DND-41 (cell line): Measurements from ENCODE around the gene PLGRKT.

Source experiments
- ATAC-seq: fragments of 200-7000 bp; cut with Tn5 transposase; 3 replicates; pipeline ENCODE4 v1.9.1; 2021; ENCODE audit warnings: low read depth; ENCODE audit not compliant: insufficient read depth
- DNase-seq: peaks from one replicate; pipeline ENCODE4 v3.0.0-alpha.2; 2020
- H2AFZ ChIP-seq: 2 replicates; pipeline ENCODE4 v1.6.0; 2012; ENCODE audit warnings: low read depth, low read length
- H3K27ac ChIP-seq: 2 replicates; pipeline ENCODE4 v1.5.1; 2012; ENCODE audit warnings: low read length, inconsistent platforms
- H3K27me3 ChIP-seq: fragments of 200-600 bp; sonication (generic); 2 replicates; pipeline ENCODE4 v1.6.0; 2012; ENCODE audit warnings: low read length, mild to moderate bottlenecking, inconsistent platforms; ENCODE audit not compliant: insufficient read depth, poor library complexity
- H3K36me3 ChIP-seq: 2 replicates; pipeline ENCODE4 v1.5.1; 2012; ENCODE audit warnings: low read length, inconsistent platforms; ENCODE audit not compliant: insufficient read depth
- H3K4me1 ChIP-seq: 2 replicates; pipeline ENCODE4 v1.5.1; 2012; ENCODE audit warnings: mild to moderate bottlenecking, low read length; ENCODE audit not compliant: insufficient read depth
- H3K4me2 ChIP-seq: 2 replicates; pipeline ENCODE4 v1.6.0; 2012; ENCODE audit warnings: mild to moderate bottlenecking, moderate library complexity, low read length, inconsistent platforms; ENCODE audit not compliant: insufficient read depth
- H3K4me3 ChIP-seq, 2 experiments: fragments of 200-600 bp in 1 of 2; shearing (Covaris generic) in 1 of 2; 2 replicates each; pipeline ENCODE4 v1.5.1; 2012 to 2016; ENCODE audit warnings: inconsistent platforms in 2 of 2, low read length in 2 of 2, mild to moderate bottlenecking in 2 of 2, low read depth in 1 of 2, moderate library complexity in 1 of 2
- H3K79me2 ChIP-seq: 2 replicates; pipeline ENCODE4 v1.6.0; 2012; ENCODE audit warnings: low read length, inconsistent platforms; ENCODE audit not compliant: insufficient read depth
- H3K9ac ChIP-seq: 2 replicates; pipeline ENCODE4 v1.6.0; 2012; ENCODE audit warnings: low read depth, mild to moderate bottlenecking, inconsistent platforms, low read length, moderate library complexity
- H3K9me3 ChIP-seq: 2 replicates; pipeline ENCODE4 v1.5.1; 2012; ENCODE audit warnings: low read length, moderate library complexity, mild to moderate bottlenecking, inconsistent platforms; ENCODE audit not compliant: insufficient read depth, severe bottlenecking
- H4K20me1 ChIP-seq: 2 replicates; pipeline ENCODE4 v1.6.0; 2012; ENCODE audit warnings: low read length; ENCODE audit not compliant: insufficient read depth
- CTCF ChIP-seq: IDR thresholded peaks from 2 replicates; pipeline ENCODE4 v1.5.1; 2012; ENCODE audit warnings: borderline replicate concordance, low read length, moderate library complexity, mild to moderate bottlenecking; ENCODE audit not compliant: poor library complexity, severe bottlenecking; ENCODE audit errors: extremely low read depth
- EZH2 ChIP-seq: IDR thresholded peaks from 3 replicates; pipeline ENCODE4 v1.6.1; 2012; ENCODE audit warnings: borderline replicate concordance, low read depth, mild to moderate bottlenecking, moderate library complexity, low read length, inconsistent platforms; ENCODE audit not compliant: severe bottlenecking

PLGRKT gene

DNA sequence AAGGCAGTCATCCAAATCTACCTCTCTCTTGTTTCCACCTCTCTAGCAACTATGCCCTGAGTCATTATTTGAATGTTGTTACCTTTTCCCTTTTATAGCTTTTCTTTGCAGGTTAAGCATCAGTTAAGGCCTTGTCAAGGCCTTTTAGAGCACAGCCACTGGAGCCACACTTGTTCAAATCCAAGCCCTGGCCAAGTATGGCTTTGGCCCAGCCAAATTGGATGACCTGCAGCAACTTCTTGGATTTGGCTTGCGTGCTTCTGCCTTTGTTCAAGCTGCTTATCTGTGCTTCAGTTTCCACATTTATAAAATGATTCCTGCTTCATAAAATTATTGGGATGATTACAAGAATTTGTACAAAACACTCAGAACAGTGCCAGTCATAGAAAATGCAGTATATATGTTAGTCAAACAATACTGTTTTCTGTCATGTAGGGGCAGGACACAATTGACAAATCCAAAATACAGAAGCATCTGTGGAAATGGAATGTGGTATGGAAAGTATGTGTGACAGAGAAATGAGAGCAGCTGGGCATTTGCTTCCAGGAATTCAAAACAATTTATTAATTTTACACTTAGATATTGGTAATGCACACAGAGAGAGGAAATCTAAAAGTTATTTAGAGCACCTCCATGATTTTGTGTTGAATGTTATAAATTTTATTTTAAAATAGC lies 80.2 kb downstream of the PLGRKT start:
- Histone ChIP-seq H3K4me1 (peaks cover 11% of the 10 kb centered on the region), H3K36me3 (no peaks in the 10 kb centered on the region), H3K9ac (no peak overlapping the region), H3K4me2 (no peak overlapping the region), H3K27me3 (no peaks in the 10 kb centered on the region), H3K4me3 (no peak overlapping the region), H3K9me3 (no peaks in the 10 kb centered on the region), H4K20me1 (no peaks in the 10 kb centered on the region), H3K79me2 (no peaks in the 10 kb centered on the region), H3K27ac (no peak overlapping the region), H2AFZ (no peak overlapping the region)
- DNase-seq (no peak), ATAC-seq (no peak)
- no peak for TF ChIP-seq EZH2
- no peak for TF ChIP-seq CTCF

DNA sequence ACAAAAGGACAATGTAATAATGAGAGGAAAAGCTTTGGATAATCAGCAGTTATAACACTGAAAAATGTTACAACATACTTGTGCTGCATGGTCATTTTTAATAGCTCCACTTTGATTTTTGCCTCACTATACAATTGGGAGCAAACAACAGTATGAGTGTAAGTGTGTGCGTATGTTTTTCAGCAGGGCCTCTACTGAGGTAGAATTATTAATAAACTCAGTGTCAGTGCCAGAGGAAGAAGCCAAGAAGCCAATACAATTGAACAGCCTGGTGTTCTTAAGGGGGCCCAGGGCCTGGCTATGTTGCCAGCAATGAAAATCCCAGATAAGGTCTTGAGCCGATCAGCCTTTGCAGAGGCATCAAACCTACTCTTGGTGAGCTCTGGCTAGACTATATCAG lies 81.9 kb downstream of the PLGRKT start:
- TF ChIP-seq CTCF (no peak), EZH2 (no peak)
- Histone ChIP-seq H3K27me3 (no peaks in the 10 kb centered on the region), H3K9ac (no peak overlapping the region), H3K4me3 (no peak overlapping the region), H3K4me2 (no peak overlapping the region), H3K27ac (no peak overlapping the region), H4K20me1 (no peaks in the 10 kb centered on the region), H3K36me3 (no peaks in the 10 kb centered on the region), H3K79me2 (no peaks in the 10 kb centered on the region), H3K4me1 (peaks cover 19% of the 10 kb centered on the region), H3K9me3 (no peaks in the 10 kb centered on the region), H2AFZ (no peak overlapping the region)
- DNase-seq: no peak
- ATAC-seq: no peak

DNA sequence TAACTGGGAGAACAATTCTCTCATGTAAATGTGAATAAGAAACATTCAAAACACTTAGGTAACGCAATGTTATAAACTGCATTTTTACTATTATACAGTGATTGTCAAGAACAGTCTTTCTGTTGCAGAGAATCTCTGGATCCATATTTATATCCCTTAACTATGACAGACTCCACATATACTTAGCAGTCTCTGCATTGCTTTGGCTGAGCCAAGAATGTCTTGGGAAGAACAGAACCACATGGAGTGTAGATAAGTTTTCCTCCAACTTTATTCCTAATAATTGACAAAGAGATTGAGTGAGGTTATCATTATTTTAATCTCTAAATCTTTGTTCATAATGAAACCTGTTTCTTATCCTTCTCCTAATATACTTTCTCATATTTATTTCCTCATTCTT lies 82.5 kb downstream of the PLGRKT start:
- H3K36me3 ChIP-seq: no peaks in the 10 kb centered on the region
- no peak overlapping the region for H3K27ac ChIP-seq
- H3K79me2 ChIP-seq: no peaks in the 10 kb centered on the region
- peaks cover 19% of the 10 kb centered on the region for H3K4me1 ChIP-seq
- DNase-seq: no peak
- H3K4me2 ChIP-seq: no peak overlapping the region
- H3K4me3 ChIP-seq: no peak overlapping the region
- no peaks in the 10 kb centered on the region for H3K27me3 ChIP-seq
- TF ChIP-seq EZH2 (no peak), CTCF (no peak)
- H4K20me1 ChIP-seq: no peaks in the 10 kb centered on the region
- ATAC-seq: no peak
- no peak overlapping the region for H2AFZ ChIP-seq
- no peak overlapping the region for H3K9ac ChIP-seq
- no peaks in the 10 kb centered on the region for H3K9me3 ChIP-seq
